BJ (cell line): ENCODE data around the gene EYA2. TPM values are rescaled to one million over a fixed set of nuclear protein-coding genes. Genes with fewer than 3 reads are reported as not detected.
A peak's percentile ranks its signal among the peaks of the same experiment; 100 is the strongest.

ENCODE experiments used
- CTCF ChIA-PET: fragments of 350-600 bp; formaldehyde crosslinking; extraction: SDS; loops from one replicate; lab custom pipeline; 2021; ENCODE audit warnings: antibody characterized with exemption, inconsistent platforms; lab: Yijun Ruan, JAX
- POLR2A ChIA-PET: fragments of 300-600 bp; sonication (Branson Sonifier 250); formaldehyde crosslinking; extraction: SDS; loops from one replicate; lab custom pipeline; 2021; ENCODE audit warnings: antibody characterized with exemption; lab: Charles Lee
- DNase-seq: peaks from one replicate; pipeline ENCODE4 v3.0.0-alpha.2; 2011; ENCODE audit warnings: low read depth
- H3K27me3 ChIP-seq: 2 replicates; pipeline ENCODE4 v1.6.0; 2011; ENCODE audit warnings: low read length; ENCODE audit not compliant: control insufficient read depth, insufficient read depth
- H3K36me3 ChIP-seq: 2 replicates; pipeline ENCODE4 v1.5.1; 2011; ENCODE audit warnings: low read length; ENCODE audit not compliant: control insufficient read depth, insufficient read depth
- H3K4me3 ChIP-seq: 2 replicates; pipeline ENCODE4 v1.5.1; 2011; ENCODE audit warnings: low read depth, mild to moderate bottlenecking, control low read depth, low read length
- polyA plus RNA-seq: library from polyadenylated mRNA; depleted of rRNA; stranded (reverse); fragments of >200 nt; gene quantifications from 2 replicates; pipeline ENCODE4 v1.2.3, GENCODE V29; 2011
- TF ChIP-seq, protein P1 (sequence below): IDR thresholded peaks from 2 replicates; pipeline ENCODE4 v1.5.1; 2011; ENCODE audit warnings: low read depth, mild to moderate bottlenecking, control low read depth, inconsistent platforms, low read length, moderate library complexity; ENCODE audit not compliant: insufficient read depth

The EYA2 gene
- polyA plus RNA-seq, 1 experiment, result 1.5 TPM

GRCh38 chr20:47196091-47197081 is 301.7 kb downstream of the EYA2 start:
- TF ChIP-seq, protein P1, sequence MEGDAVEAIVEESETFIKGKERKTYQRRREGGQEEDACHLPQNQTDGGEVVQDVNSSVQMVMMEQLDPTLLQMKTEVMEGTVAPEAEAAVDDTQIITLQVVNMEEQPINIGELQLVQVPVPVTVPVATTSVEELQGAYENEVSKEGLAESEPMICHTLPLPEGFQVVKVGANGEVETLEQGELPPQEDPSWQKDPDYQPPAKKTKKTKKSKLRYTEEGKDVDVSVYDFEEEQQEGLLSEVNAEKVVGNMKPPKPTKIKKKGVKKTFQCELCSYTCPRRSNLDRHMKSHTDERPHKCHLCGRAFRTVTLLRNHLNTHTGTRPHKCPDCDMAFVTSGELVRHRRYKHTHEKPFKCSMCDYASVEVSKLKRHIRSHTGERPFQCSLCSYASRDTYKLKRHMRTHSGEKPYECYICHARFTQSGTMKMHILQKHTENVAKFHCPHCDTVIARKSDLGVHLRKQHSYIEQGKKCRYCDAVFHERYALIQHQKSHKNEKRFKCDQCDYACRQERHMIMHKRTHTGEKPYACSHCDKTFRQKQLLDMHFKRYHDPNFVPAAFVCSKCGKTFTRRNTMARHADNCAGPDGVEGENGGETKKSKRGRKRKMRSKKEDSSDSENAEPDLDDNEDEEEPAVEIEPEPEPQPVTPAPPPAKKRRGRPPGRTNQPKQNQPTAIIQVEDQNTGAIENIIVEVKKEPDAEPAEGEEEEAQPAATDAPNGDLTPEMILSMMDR, result peak; percentile 97
- Histone ChIP-seq H3K4me3 (no peak overlapping the region), H3K27me3 (no peaks in the 10 kb centered on the region), H3K36me3 (no peaks in the 10 kb centered on the region)
- POLR2A ChIA-PET, result interaction anchor here (0.7 kb wide), 1 partner anchor 305 kb away, joined by 4 read pairs; no protein-coding TSS in a partner anchor
- DNase-seq, result no peak
- CTCF ChIA-PET, result interaction anchor here (0.6 to 7.4 kb wide), 24 partner anchors 9 to 444 kb away, joined by 3 to 75 read pairs (median 4); no protein-coding TSS in a partner anchor

GRCh38 chr20:47198254-47198671 is 303.6 kb downstream of the EYA2 start:
- no peak for DNase-seq

DNA sequence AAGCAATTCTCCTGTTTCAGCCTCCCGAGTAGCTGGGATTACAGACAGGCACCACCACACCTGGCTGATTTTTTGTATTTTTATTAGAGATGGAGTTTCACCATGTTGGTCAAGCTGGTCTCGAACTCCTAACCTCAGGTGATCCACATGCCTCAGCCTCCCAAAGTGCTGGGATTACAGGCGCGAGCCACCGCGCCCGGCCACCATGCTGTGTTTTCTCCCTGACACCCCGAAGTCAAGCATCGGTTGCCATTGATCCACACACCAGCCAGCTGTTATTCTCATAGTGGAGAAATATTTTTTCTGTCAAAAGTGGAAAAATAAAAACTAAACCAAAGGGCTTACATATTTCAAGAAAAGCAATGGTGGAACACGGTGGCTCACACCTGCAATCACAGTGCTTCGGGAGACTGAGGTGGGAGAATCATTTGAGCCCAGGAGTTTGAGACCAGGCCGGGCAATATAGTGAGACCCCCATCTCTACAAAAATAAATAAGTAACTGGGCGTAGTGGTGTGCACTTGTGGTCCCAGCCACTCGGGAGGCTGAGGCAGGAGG is 304.4 kb downstream of the EYA2 start:
- ChIA-PET CTCF (interaction anchor here (1.0 to 7.4 kb wide), 2 partner anchors 184 to 1422 kb away, joined by 3 to 75 read pairs; no protein-coding TSS in a partner anchor), POLR2A (no interaction called here)
- no peak for DNase-seq
- H3K27me3 ChIP-seq, result no peaks in the 10 kb centered on the region
- H3K4me3 ChIP-seq, result no peak overlapping the region
- H3K36me3 ChIP-seq, result no peaks in the 10 kb centered on the region
- TF ChIP-seq, protein P1, result no peak

More at GRCh38 chr20:47198254-47198671, 303.6 kb downstream of the EYA2 start:
- CTCF ChIA-PET, result interaction anchor here (0.9 to 7.4 kb wide), 4 partner anchors 10 to 422 kb away, joined by 3 to 75 read pairs (median 3); no protein-coding TSS in a partner anchor
- H3K27me3 ChIP-seq, result no peaks in the 10 kb centered on the region
- TF ChIP-seq, protein P1, result no peak
- H3K36me3 ChIP-seq, result no peaks in the 10 kb centered on the region
- H3K4me3 ChIP-seq, result no peak overlapping the region
- POLR2A ChIA-PET, result no interaction called here

DNA sequence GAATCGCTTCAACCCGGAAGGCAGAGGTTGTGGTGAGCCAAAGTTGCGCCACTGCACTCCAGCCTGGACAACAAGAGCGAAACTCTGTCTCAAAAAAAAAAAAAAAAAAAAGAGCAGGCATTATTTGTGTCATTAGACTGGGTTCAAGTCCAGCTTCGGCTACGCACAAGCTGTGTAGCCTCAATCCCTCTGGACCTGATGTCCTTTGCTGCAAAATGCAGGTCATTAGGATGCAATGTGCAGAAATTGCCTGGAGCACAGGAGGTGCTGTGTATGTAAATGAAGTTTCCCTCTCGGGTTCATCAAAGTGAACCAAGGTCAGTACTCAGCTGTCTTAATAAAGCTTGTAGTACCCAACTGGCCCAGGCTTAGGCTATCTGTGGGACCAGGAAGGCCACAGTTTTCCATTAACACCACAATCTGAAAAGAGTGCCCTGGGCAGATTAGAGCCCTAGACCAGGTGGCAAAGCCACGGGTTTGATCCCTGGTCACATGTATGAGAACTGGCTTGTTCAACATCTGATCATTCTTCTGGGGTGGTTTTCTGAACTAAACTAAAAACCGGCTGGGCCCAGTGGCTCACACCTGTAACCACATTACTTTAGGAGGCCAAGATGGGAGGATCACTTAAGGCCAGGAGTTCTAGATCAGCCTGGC is 306.6 kb downstream of the EYA2 start:
- POLR2A ChIA-PET, result no interaction called here
- no peak overlapping the region for H3K4me3 ChIP-seq
- DNase-seq, result no peak
- no peaks in the 10 kb centered on the region for H3K36me3 ChIP-seq
- TF ChIP-seq, protein P1, result no peak
- no peaks in the 10 kb centered on the region for H3K27me3 ChIP-seq
- CTCF ChIA-PET, result interaction anchor here (0.7 to 2.3 kb wide), 3 partner anchors 18 to 183 kb away, joined by 3 to 13 read pairs (median 4); no protein-coding TSS in a partner anchor
